HepG2 (cell line): ENCODE measurements around the gene CCDC117. TPM values are rescaled to one million over a fixed set of nuclear protein-coding genes. Genes with fewer than 3 reads are reported as not detected.
A peak's percentile ranks its signal among the peaks of the same experiment; 100 is the strongest.

Experiments used
- ARID2 ChIP-seq: sonication (generic); formaldehyde crosslinking; IDR thresholded peaks from 2 replicates; pipeline ENCODE4 v1.8.1; 2022; ENCODE audit warnings: mild to moderate bottlenecking, missing genetic modification reagents, borderline replicate concordance
- EZH2 ChIP-seq: conservative IDR thresholded peaks from 2 replicates; pipeline ENCODE4 v1.6.1; 2012; ENCODE audit warnings: mild to moderate bottlenecking, low read depth, low read length, moderate library complexity
- HDAC1 ChIP-seq: sonication (generic); formaldehyde crosslinking; IDR thresholded peaks from 2 replicates; pipeline ENCODE4 v1.5.1; 2020; ENCODE audit warnings: mild to moderate bottlenecking, missing genetic modification reagents
- HNF4A ChIP-seq: sonication (generic); formaldehyde crosslinking; IDR thresholded peaks from 2 replicates; pipeline ENCODE4 v1.4.0; 2020; ENCODE audit warnings: missing genetic modification reagents
- KDM4B ChIP-seq: sonication (generic); formaldehyde crosslinking; IDR thresholded peaks from 2 replicates; pipeline ENCODE4 v1.4.0; 2020; ENCODE audit warnings: missing genetic modification reagents
- MXD1 ChIP-seq: sonication (generic); formaldehyde crosslinking; IDR thresholded peaks from 2 replicates; pipeline ENCODE4 v1.4.0; 2020; ENCODE audit warnings: mild to moderate bottlenecking, missing genetic modification reagents
- NKX3-1 ChIP-seq: sonication (generic); formaldehyde crosslinking; IDR thresholded peaks from 2 replicates; pipeline ENCODE4 v1.5.0; 2020; ENCODE audit warnings: missing genetic modification reagents
- RFX1 ChIP-seq: fragments of 450-650 bp; IDR thresholded peaks from 2 replicates; pipeline ENCODE4 v1.6.1; 2017
- RFXANK ChIP-seq: IDR thresholded peaks from 2 replicates; pipeline ENCODE4 v1.6.1; 2016
- TFDP1 ChIP-seq: IDR thresholded peaks from 2 replicates; pipeline ENCODE4 v1.6.1; 2016; ENCODE audit warnings: missing compliant biosample characterization, missing genetic modification reagents, borderline replicate concordance
- TGIF2 ChIP-seq: IDR thresholded peaks from 2 replicates; pipeline ENCODE4 v1.6.1; 2016; ENCODE audit warnings: control low read depth, missing compliant biosample characterization
- WIZ ChIP-seq: sonication (generic); formaldehyde crosslinking; IDR thresholded peaks from 2 replicates; pipeline ENCODE4 v1.5.1; 2020; ENCODE audit warnings: mild to moderate bottlenecking, missing genetic modification reagents
- YEATS4 ChIP-seq: sonication (generic); formaldehyde crosslinking; IDR thresholded peaks from 2 replicates; pipeline ENCODE4 v1.4.0; 2020; ENCODE audit warnings: missing genetic modification reagents, borderline replicate concordance
- ZFP90 ChIP-seq: sonication (generic); formaldehyde crosslinking; IDR thresholded peaks from 2 replicates; pipeline ENCODE4 v1.8.0; 2022; ENCODE audit warnings: missing genetic modification reagents, mild to moderate bottlenecking, inconsistent platforms, borderline replicate concordance
- ZKSCAN1 ChIP-seq: fragments of 150-350 bp; IDR thresholded peaks from 2 replicates; pipeline ENCODE4 v1.6.1; 2014; ENCODE audit warnings: low read length
- ZNF275 ChIP-seq: sonication (generic); formaldehyde crosslinking; IDR thresholded peaks from 2 replicates; pipeline ENCODE4 v1.8.0; 2022; ENCODE audit warnings: missing genetic modification reagents, mild to moderate bottlenecking, inconsistent platforms, borderline replicate concordance
- ZNF30 ChIP-seq: sonication (generic); formaldehyde crosslinking; IDR thresholded peaks from 2 replicates; pipeline ENCODE4 v1.5.0; 2020; ENCODE audit warnings: mild to moderate bottlenecking, missing genetic modification reagents
- ZNF367 ChIP-seq: sonication (generic); formaldehyde crosslinking; IDR thresholded peaks from 2 replicates; pipeline ENCODE4 v1.4.0; 2020; ENCODE audit warnings: missing genetic modification reagents, borderline replicate concordance
- ZNF430 ChIP-seq: sonication (generic); formaldehyde crosslinking; IDR thresholded peaks from 2 replicates; pipeline ENCODE4 v1.9.0; 2021; ENCODE audit warnings: mild to moderate bottlenecking, missing genetic modification reagents
- ZNF44 ChIP-seq: sonication (generic); formaldehyde crosslinking; IDR thresholded peaks from 2 replicates; pipeline ENCODE4 v1.5.1; 2020; ENCODE audit warnings: mild to moderate bottlenecking, missing genetic modification reagents
- ZNF446 ChIP-seq: sonication (generic); formaldehyde crosslinking; IDR thresholded peaks from 2 replicates; pipeline ENCODE4 v1.5.0; 2020; ENCODE audit warnings: mild to moderate bottlenecking, missing genetic modification reagents
- ZNF607 ChIP-seq: sonication (generic); formaldehyde crosslinking; IDR thresholded peaks from 2 replicates; pipeline ENCODE4 v1.5.1; 2020; ENCODE audit warnings: missing genetic modification reagents, mild to moderate bottlenecking, borderline replicate concordance
- ZNF687 ChIP-seq: sonication (generic); formaldehyde crosslinking; IDR thresholded peaks from 2 replicates; pipeline ENCODE4 v1.5.1; 2020; ENCODE audit warnings: mild to moderate bottlenecking, missing genetic modification reagents, moderate library complexity
- polyA plus RNA-seq, 8 experiments: library from polyadenylated mRNA; depleted of rRNA in 3 of 8; stranded (reverse) in 7 of 8; unstranded in 1 of 8; fragments of >200 nt; fragmentation: Illumina TruSeq in 4 of 8; extraction: Trizol in 4 of 8; gene quantifications; 2 replicates each; pipeline versions ENCODE4 v1.2.1 to v1.2.3, GENCODE V29; 2011 to 2016; ENCODE audit warnings: low read depth in 4 of 8, missing spikeins in 1 of 8, mixed read lengths in 1 of 8; ENCODE audit not compliant: insufficient read depth in 1 of 8
- total RNA-seq, 5 experiments: library from RNA; depleted of rRNA; stranded (reverse); fragments of >200 nt; fragmentation: Illumina TruSeq; extraction: Trizol; gene quantifications; 2 replicates each; pipeline ENCODE4 v1.2.3, GENCODE V29; 2016; ENCODE audit warnings: low read depth in 1 of 5

The CCDC117 gene
- total and polyA plus RNA-seq, 2 of the 13 experiments (the other 11 are each of a cell fraction or from before 2014, with no cell fraction given), result 12.6 to 34.2 TPM

- TF ChIP-seq ZNF687 (CRISPR knock-in tag) (peak; percentile 26), TFDP1 (CRISPR knock-in tag) (peak; percentile 88; the same call in 1 of the 2 replicates), ZNF275 (CRISPR knock-in tag) (no peak), ZNF446 (CRISPR knock-in tag) (no peak), MXD1 (CRISPR knock-in tag) (no peak), ZNF430 (no peak), RFX1 (no peak), HNF4A (CRISPR knock-in tag) (peak; percentile 41; the same call in 1 of the 2 replicates), YEATS4 (CRISPR knock-in tag) (no peak), EZH2 (no peak), ZNF44 (no peak; the same call in 1 of the 2 replicates), WIZ (CRISPR knock-in tag) (no peak), TGIF2 (CRISPR knock-in tag) (peak; percentile 79), ARID2 (no peak), ZNF30 (CRISPR knock-in tag) (no peak), HDAC1 (CRISPR knock-in tag) (peak; percentile 46), NKX3-1 (peak; percentile 66), ZNF607 (CRISPR knock-in tag) (peak; percentile 36; the same call in 1 of the 2 replicates), RFXANK (CRISPR knock-in tag) (no peak), ZNF367 (no peak), ZFP90 (0 out of 2 replicates have a peak, but pooled peaks have one; percentile 50), KDM4B (no peak), ZKSCAN1 (no peak)
Observed at GRCh38 chr22:28801845-28802594, 29.5 kb downstream of the CCDC117 start (continued).
